Fibroblast of mammary gland (primary cell): Measurements from ENCODE around the gene SH3RF2.

Experiments
- DNase-seq: peaks from one replicate; pipeline ENCODE4 v3.0.0-alpha.2; 2010; ENCODE audit warnings: low read depth
- H3K4me3 ChIP-seq: 2 replicates; pipeline ENCODE4 v1.5.1; 2011; ENCODE audit warnings: low read depth, mild to moderate bottlenecking, low read length, moderate library complexity; ENCODE audit not compliant: control insufficient read depth
- TF ChIP-seq, protein P1 (sequence below): conservative IDR thresholded peaks from 2 replicates; pipeline ENCODE4 v1.5.1; 2011; ENCODE audit warnings: low read depth, low read length, inconsistent platforms; ENCODE audit not compliant: control insufficient read depth, insufficient read depth

Gene SH3RF2

DNA sequence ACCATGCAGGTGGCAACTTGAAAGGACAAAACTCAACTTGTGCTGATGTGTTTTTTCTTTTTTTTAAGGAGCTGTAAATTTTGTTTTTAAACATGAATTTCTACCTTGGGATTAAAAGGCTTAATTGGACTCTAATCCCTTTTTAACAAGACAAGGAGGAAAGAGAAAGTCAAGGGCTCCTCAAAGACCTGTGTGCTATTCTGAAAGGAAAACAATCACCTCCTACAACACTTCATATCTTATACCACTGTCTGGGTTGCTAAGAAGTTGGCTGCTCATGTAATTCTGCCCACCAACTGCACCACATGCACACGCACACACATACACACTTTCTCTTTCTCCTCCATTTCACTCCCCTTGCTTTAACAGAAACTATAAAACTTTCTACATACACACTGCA, 78.6 kb downstream of the SH3RF2 start:
- no peak for DNase-seq
- TF ChIP-seq, protein P1, sequence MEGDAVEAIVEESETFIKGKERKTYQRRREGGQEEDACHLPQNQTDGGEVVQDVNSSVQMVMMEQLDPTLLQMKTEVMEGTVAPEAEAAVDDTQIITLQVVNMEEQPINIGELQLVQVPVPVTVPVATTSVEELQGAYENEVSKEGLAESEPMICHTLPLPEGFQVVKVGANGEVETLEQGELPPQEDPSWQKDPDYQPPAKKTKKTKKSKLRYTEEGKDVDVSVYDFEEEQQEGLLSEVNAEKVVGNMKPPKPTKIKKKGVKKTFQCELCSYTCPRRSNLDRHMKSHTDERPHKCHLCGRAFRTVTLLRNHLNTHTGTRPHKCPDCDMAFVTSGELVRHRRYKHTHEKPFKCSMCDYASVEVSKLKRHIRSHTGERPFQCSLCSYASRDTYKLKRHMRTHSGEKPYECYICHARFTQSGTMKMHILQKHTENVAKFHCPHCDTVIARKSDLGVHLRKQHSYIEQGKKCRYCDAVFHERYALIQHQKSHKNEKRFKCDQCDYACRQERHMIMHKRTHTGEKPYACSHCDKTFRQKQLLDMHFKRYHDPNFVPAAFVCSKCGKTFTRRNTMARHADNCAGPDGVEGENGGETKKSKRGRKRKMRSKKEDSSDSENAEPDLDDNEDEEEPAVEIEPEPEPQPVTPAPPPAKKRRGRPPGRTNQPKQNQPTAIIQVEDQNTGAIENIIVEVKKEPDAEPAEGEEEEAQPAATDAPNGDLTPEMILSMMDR, result no peak
- H3K4me3 ChIP-seq, result no peak overlapping the region

DNA sequence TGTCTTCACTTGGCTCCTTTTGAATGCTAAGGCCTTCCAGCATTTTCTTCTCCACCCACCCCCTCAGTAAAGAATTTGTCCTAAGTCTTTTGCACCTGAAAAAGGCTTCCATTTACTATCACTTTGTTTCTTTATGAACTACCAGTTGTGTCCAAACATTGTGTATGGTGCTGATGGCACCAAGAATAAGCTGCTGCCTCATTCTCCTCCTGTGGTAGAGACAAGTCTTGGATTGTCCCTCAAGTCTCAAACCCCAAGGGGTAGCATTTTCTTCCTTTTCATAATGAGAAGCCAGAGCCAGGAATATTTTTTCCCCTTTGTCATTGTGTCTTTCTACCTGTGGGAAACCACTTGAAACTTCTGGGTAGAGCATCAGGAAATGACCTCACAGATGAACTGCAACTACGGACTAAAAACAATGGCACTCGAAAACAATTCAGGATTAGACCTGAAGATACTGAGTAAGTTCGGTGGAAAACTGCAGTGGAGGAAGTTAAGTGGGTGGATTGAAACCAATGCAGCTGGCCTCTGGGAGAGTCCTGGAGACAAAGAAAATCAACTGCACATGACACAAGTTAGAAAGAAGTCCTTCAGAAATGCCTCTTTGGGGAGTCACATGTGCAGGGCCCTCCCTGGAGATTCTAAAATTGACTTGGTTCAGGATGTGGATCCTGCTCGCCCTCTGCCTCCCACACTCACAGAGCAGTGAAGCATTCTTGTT, 80.5 kb downstream of the SH3RF2 start:
- TF ChIP-seq, protein P1, result no peak
- no peak for DNase-seq
- no peak overlapping the region for H3K4me3 ChIP-seq

DNA sequence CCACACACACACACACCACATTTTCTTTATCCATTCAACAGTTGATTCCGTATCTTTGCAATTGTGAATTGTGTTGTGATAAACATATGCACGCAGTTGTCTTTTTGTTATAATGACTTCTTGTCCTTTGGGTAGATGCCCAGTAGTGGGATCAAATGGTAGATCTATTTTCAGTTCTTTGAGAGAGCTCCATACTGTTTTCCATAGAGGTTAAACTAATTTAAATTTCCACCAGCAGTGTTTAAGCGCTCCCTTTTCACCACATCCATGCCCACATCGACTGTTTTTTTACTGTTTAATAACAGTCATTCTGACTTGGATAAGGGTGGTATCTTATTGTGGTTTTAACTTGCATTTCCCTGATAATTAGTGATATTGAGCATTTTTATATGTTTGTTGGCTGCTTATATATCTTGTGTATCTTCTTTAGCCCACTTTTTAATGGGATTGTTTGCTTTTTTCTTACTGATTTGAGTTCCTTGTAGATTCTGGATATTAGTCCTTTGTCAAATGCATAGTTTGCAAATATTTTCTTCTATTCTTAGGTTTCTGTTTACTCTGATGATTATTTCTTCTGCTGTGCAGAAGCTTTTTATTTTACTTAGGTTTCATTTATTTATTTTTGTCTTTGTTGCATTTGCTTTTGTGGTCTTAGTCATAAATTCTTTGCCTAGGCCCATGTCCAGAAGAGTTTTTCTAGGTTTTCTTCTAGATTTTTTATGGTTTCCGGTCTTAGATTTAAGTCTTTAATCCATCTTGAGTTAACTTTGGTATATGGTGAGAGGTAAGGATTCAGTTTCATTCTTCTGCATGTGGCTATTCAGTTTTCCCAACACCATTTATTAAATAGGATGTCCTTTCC, 82.4 kb downstream of the SH3RF2 start:
- no peak for DNase-seq
- TF ChIP-seq, protein P1, result no peak
- no peak overlapping the region for H3K4me3 ChIP-seq

DNA sequence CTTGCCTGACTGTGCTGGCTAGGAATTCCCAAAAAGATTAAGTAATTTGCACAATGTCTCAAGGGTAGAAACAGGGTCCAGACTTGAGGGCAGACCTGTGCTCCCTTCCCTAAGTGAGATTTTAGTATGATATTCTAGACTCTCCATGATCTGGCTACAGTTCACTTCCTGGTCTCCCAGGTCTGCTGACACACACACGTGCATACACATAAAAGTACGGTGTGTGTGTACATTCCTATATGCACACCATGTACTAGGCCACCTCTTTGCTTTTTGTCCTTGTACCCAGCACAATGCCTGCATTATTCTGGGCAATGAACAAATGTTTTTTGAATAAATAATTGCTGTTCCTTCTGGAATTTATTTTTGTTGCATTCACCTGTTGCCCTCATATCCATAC, 83.7 kb downstream of the SH3RF2 start:
- TF ChIP-seq, protein P1, result no peak
- no peak overlapping the region for H3K4me3 ChIP-seq
- DNase-seq, result no peak

DNA sequence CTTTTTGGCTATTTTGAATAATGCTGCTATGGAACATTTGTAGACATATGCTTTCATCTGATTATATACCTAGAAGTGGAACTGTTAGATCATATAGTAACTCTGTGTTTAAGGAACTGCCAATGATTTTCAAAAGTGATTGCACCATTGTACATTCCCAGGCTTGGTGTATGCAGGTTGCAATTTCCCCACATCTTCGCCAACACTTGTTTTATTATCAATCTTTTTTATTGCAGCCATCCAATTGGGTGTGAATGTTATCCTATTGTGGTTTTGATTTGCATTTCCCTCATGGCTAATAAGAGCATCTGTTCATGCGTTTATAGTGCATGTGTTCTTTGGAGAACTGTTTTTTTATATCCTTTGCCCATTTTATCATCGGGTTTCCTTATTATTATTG, 87.7 kb downstream of the SH3RF2 start:
- H3K4me3 ChIP-seq, result no peak overlapping the region
- TF ChIP-seq, protein P1, result no peak
- DNase-seq, result no peak

DNA sequence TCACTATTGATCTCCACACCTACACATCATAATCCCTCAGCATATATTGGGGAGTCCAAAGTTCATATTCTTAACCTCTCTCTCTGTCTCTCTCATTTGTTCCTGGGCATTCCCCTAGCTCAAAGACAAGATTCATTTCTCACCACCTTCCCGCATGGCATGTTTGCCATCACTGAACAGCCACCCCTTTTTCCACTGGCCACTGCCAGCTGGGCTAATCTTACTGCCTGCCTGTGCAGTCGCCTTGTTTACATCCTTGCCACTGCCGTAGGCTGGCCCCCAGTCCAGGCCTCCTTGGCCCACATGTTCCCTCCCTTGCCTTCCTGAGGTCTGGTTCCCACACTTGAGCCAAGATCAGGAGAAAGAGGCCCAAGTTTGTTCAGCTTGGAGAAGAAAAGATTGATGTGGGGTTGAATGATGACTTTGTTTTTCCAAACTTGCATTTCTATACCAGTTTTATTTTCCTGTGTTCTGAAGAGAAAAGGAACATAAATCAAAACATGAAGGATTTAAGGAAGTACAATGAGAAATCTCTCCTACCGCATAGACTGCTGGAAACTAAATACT, 88.8 kb downstream of the SH3RF2 start:
- TF ChIP-seq, protein P1, result no peak
- DNase-seq, result no peak
- no peak overlapping the region for H3K4me3 ChIP-seq
